Measurements from ENCODE around the gene CENPM. TPM values are rescaled to one million over a fixed set of nuclear protein-coding genes. Genes with fewer than 3 reads are reported as not detected.

Gene CENPM
- total RNA-seq, 1 donor from 2014 or later = 16.4 TPM

DNA sequence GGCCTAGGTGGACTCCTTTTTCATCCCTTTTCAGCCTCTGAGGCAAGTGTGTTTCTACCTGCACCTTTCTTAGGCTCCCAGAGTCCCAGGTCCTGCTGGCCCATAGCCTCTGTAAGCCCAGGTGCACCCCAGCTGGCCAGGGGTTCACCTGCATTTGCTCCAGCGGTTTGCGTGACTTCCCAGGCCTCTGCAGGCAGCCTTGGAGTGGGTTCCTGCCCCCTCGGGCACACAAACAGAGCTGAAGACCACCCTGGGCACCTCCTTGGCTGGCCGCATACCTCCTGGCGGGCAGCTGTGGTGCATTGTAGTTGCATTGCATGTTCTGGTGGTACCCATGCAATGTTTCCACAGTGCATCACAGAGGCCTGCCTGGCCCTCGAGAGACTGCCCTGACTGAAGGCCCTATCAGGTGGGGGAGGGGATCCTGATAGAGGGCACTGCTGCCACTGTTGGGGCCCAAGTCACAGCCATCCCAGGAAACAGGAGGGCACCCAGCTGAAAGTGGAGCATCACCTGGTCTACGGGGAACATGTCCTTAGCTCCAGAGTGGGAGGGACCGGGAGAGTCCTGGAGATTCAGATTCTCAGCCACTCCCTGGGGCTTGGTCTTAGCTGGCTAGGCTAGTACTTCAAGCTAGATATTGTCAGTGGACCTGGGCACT, 46.2 kb downstream of the CENPM start:
- H3K4me1 Mint-ChIP-seq (ENCODE audit: low read depth) = no peaks in the 10 kb centered on the region
- H3K4me3 Mint-ChIP-seq (ENCODE audit: low read depth) = no peak overlapping the region
- H3K36me3 Mint-ChIP-seq (ENCODE audit: insufficient read depth) = peaks cover 12% of the 10 kb centered on the region
- no peaks in the 10 kb centered on the region for H3K27me3 Mint-ChIP-seq
- H3K27ac Mint-ChIP-seq = no peak overlapping the region
- H3K9me3 Mint-ChIP-seq (ENCODE audit: low read depth) = no peaks in the 10 kb centered on the region
- no peak for DNase-seq (ENCODE audit: low spot score, unreplicated experiment)
- no peak for TF ChIP-seq CTCF (IDR thresholded peaks at IDR 0.05; ENCODE audit: unreplicated experiment)

GRCh38 chr22:41899992-41900651, 46.8 kb downstream of the CENPM start:
- Mint-ChIP-seq H3K27ac (no peak overlapping the region), H3K4me3 (ENCODE audit: low read depth) (no peak overlapping the region), H3K36me3 (ENCODE audit: insufficient read depth) (peaks cover 10% of the 10 kb centered on the region), H3K27me3 (no peaks in the 10 kb centered on the region), H3K4me1 (ENCODE audit: low read depth) (no peaks in the 10 kb centered on the region), H3K9me3 (ENCODE audit: low read depth) (no peaks in the 10 kb centered on the region)
- TF ChIP-seq CTCF (IDR thresholded peaks at IDR 0.05; ENCODE audit: unreplicated experiment) = no peak
- DNase-seq (ENCODE audit: low spot score, unreplicated experiment) = no peak

DNA sequence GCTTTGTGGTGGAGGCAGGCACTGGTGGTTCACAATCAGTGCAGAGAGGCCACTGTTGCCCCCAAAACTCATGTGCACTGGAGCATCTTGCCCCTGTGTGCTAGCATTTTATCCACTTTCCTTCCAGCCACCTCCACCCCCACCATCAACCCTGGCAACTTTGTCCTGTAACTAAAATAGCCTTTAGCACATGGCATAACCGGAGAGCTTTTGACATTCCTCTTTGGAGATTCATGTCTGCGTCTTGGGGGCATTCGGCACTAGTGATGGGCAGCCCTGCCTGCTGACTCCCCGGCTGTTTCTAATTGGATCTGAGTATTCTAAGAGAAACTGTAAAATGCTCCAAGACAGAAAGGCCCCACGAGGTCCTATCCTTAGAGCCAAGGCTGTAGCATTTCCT, 47.8 kb downstream of the CENPM start:
- TF ChIP-seq CTCF (IDR thresholded peaks at IDR 0.05; ENCODE audit: unreplicated experiment) = no peak
- Mint-ChIP-seq H3K4me3 (ENCODE audit: low read depth) (no peak overlapping the region), H3K9me3 (ENCODE audit: low read depth) (no peaks in the 10 kb centered on the region), H3K36me3 (ENCODE audit: insufficient read depth) (peaks cover 8% of the 10 kb centered on the region), H3K4me1 (ENCODE audit: low read depth) (no peaks in the 10 kb centered on the region), H3K27ac (no peak overlapping the region), H3K27me3 (no peaks in the 10 kb centered on the region)
- DNase-seq (ENCODE audit: low spot score, unreplicated experiment) = no peak

DNA sequence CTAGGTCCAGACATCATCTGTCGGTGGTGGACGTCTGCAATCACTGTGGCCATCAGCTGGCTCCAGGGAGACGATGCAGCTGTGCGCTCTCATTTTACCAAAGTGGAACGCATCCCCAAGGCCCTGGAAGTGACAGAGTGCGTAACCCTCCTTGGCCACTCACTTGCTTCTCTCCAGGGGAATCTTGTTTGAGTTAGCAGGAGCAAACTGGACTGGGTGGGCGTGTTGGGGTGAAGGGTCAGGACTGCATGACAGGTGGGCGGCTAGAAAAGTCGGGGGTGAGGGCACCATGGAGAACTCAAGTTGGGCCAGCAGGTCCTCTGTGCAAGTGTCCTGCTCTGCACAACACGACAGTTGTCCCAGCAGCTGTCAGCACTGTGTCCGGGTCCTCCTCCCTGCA, 48.3 kb downstream of the CENPM start:
- H3K27me3 Mint-ChIP-seq = no peaks in the 10 kb centered on the region
- H3K4me3 Mint-ChIP-seq (ENCODE audit: low read depth) = no peak overlapping the region
- no peaks in the 10 kb centered on the region for H3K4me1 Mint-ChIP-seq (ENCODE audit: low read depth)

More for the DNA sequence above, 48.3 kb downstream of the CENPM start:
- DNase-seq (ENCODE audit: low spot score, unreplicated experiment) = no peak
- no peaks in the 10 kb centered on the region for H3K9me3 Mint-ChIP-seq (ENCODE audit: low read depth)
- H3K27ac Mint-ChIP-seq = no peak overlapping the region
- TF ChIP-seq CTCF (IDR thresholded peaks at IDR 0.05; ENCODE audit: unreplicated experiment) = no peak
- H3K36me3 Mint-ChIP-seq (ENCODE audit: insufficient read depth) = peaks cover 6% of the 10 kb centered on the region
